ENCODE data around the gene OLFM4.

DNA sequence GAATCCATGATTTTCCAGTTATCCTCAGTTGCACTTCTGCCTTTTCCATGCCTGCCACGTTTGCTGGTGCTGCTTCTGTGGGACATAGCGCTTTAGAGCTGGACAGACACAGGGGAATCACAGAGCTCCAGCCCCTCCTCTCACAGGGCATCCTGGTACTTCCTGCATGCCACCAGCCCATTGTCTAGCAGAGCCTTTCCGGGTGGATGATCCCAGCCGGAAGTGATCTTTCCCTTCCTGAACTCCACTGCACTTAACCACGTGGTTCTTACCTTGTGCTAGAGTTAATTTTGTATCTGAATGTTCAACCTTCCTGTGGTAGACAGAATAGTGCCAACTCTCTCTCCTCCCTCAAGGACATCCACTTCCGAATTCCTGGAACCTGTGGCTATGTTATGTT, 12.6 kb upstream of the OLFM4 start:
- TF ChIP-seq ZNF274 (IDR thresholded peaks at IDR 0.05; ENCODE audit: insufficient read depth, insufficient read length), result no peak
- TF ChIP-seq YY1 (IDR thresholded peaks at IDR 0.05; ENCODE audit: low read depth, low read length), result no peak
- TF ChIP-seq POLR2A (IDR thresholded peaks at IDR 0.05; ENCODE audit: low read depth, low read length), result no peak
- TF ChIP-seq FOXK2 (IDR thresholded peaks at IDR 0.05), result no peak
- TF ChIP-seq CREM (IDR thresholded peaks at IDR 0.05; ENCODE audit: low read depth), result no peak
- TF ChIP-seq EGR1 (IDR thresholded peaks at IDR 0.05; ENCODE audit: borderline replicate concordance in 1 of 2, low read depth in 2 of 2, low read length in 2 of 2), result no peak
- TF ChIP-seq TCF12 (IDR thresholded peaks at IDR 0.05; ENCODE audit: low read depth, low read length), result no peak
- TF ChIP-seq EZH2 (IDR thresholded peaks at IDR 0.05; ENCODE audit: borderline replicate concordance, control insufficient read depth, low read depth, low read length), result no peak
- no peak for TF ChIP-seq ZNF687 (IDR thresholded peaks at IDR 0.05)
- TF ChIP-seq ATF7 (IDR thresholded peaks at IDR 0.05; ENCODE audit: low read depth), result no peak
- TF ChIP-seq, protein P1, sequence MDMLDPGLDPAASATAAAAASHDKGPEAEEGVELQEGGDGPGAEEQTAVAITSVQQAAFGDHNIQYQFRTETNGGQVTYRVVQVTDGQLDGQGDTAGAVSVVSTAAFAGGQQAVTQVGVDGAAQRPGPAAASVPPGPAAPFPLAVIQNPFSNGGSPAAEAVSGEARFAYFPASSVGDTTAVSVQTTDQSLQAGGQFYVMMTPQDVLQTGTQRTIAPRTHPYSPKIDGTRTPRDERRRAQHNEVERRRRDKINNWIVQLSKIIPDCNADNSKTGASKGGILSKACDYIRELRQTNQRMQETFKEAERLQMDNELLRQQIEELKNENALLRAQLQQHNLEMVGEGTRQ (IDR thresholded peaks at IDR 0.05; ENCODE audit: borderline replicate concordance, low read depth, low read length), result no peak

Measured in GM12878 (cell line).